ENCODE measurements around the gene TNFRSF19. TPM values are rescaled to one million over a fixed set of nuclear protein-coding genes. Genes with fewer than 3 reads are reported as not detected.

Gene TNFRSF19
- total RNA-seq, 2 donors from 2014 or later, result 5.4 to 6.9 TPM

DNA sequence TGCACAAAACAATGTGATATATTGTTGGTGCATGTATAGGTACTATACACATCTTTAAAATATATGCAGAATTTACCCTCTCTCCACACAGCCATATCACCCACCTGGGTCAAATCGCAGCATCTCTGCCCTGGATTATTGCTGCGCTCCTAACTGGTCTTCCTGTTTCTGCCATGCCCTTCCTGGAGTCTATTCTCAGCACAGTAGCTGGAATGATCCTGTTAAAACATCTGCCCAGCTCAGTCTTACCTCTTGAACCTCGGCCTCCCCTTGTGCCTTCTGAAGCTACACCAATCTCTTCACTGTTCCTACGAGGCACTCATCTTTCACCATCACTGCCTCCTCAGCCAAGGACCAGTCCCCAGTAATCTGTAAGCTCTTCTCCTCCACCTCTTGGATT lies 25.5 kb upstream of the TNFRSF19 start:
- no peak overlapping the region for H3K27ac ChIP-seq
- H3K27me3 ChIP-seq, result peaks cover 0 to 4% of the 10 kb centered on the region in 2 donors
- intact Hi-C loops (cut with DNase I), result no loop called here
- WGBS, 2 donors, result 66 to 73% methylated on average over 4 of the region's 4 CpGs
- no peak overlapping the region for H3K4me3 ChIP-seq
- TF ChIP-seq POLR2A (IDR thresholded peaks at IDR 0.05), result no peak
- TF ChIP-seq, protein P1, sequence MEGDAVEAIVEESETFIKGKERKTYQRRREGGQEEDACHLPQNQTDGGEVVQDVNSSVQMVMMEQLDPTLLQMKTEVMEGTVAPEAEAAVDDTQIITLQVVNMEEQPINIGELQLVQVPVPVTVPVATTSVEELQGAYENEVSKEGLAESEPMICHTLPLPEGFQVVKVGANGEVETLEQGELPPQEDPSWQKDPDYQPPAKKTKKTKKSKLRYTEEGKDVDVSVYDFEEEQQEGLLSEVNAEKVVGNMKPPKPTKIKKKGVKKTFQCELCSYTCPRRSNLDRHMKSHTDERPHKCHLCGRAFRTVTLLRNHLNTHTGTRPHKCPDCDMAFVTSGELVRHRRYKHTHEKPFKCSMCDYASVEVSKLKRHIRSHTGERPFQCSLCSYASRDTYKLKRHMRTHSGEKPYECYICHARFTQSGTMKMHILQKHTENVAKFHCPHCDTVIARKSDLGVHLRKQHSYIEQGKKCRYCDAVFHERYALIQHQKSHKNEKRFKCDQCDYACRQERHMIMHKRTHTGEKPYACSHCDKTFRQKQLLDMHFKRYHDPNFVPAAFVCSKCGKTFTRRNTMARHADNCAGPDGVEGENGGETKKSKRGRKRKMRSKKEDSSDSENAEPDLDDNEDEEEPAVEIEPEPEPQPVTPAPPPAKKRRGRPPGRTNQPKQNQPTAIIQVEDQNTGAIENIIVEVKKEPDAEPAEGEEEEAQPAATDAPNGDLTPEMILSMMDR (IDR thresholded peaks at IDR 0.05), result no peak
- DNase-seq, result no peak
- no peak for ATAC-seq
- H3K9me3 ChIP-seq, result no peaks in the 10 kb centered on the region
- H3K4me1 ChIP-seq, result peaks cover 7% of the 10 kb centered on the region
- no peaks in the 10 kb centered on the region for H3K36me3 ChIP-seq (replicated peaks in 1 of 2; ENCODE audit: insufficient read depth in 1 of 2, low read depth in 2 of 2)

DNA sequence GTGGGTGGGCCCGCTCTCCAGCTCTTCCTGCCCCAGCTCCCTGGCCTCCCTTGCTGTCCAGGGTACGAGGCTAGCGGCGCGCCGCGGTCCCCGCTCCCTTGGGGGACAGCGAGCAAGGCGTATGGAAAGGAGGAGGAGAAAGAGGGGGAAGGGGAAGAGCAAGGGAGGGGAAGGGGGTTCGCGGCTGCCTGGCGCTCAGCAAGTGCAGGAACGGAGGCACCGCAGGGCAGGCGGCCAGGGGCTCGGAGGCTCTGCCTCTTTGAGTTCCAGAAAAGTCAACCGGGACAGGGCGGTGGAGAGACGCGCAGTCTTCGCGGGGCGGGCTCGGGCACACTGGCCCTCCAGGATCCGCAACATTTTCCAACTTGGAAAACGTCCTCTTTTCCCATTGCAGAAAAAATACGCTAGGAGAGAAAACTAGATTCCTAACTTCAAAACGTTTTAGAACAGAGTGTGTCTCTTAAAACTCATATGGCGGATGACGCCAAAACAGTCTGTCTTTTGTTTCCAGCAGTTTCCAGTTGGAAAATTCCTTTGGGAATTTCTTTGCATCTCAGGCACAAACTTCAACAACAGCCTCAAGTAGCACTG lies 23.1 kb upstream of the TNFRSF19 start:
- intact Hi-C loops (cut with DNase I), result no loop called here
- ATAC-seq, result peak; percentile 30
- 4 to 6% methylated on average over 30 to 31 of the region's 31 CpGs for WGBS, 2 donors

DNA sequence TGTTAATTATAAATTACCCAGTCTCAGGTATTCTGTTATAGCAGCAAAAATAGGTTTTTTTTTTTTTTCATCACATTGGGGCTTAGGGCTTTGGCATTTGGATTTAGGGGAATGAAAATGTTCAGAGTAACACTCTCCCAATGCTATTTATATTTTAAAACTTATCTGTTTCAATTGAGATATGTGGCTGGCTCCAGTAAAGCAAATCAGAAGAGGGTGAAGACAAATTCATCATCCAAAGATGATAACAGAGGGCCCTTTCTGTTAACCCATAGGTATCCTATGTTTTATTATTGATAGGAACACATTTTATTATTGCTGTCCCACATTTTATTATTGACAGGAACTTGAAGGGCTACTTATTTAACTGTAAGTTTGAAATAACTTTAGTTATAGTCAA lies 20.5 kb upstream of the TNFRSF19 start:
- ATAC-seq (no peak), DNase-seq (no peak)
- no peaks in the 10 kb centered on the region for H3K36me3 ChIP-seq (replicated peaks in 1 of 2; ENCODE audit: insufficient read depth in 1 of 2, low read depth in 2 of 2)
- H3K9me3 ChIP-seq, result no peaks in the 10 kb centered on the region
- peaks cover 7% of the 10 kb centered on the region for H3K4me1 ChIP-seq
- H3K4me3 ChIP-seq, result no peak overlapping the region
- no peak overlapping the region for H3K27ac ChIP-seq
- intact Hi-C loops (cut with DNase I), result no loop called here
- H3K27me3 ChIP-seq, result peaks cover 0 to 4% of the 10 kb centered on the region in 2 donors
- TF ChIP-seq POLR2A (IDR thresholded peaks at IDR 0.05), result no peak
- TF ChIP-seq, protein P1 (IDR thresholded peaks at IDR 0.05), result no peak

More for the DNA sequence above, 23.1 kb upstream of the TNFRSF19 start:
- no peak overlapping the region for H3K4me3 ChIP-seq
- peak in 3 of 4 donors; percentile 15 to 26 (median 16) for DNase-seq
- H3K4me1 ChIP-seq, result peaks cover 7% of the 10 kb centered on the region
- no peaks in the 10 kb centered on the region for H3K9me3 ChIP-seq
- H3K27me3 ChIP-seq, result peaks cover 0 to 4% of the 10 kb centered on the region in 2 donors
- H3K27ac ChIP-seq, result peak overlapping the region in 1 of 4 donors; percentile 3
- no peaks in the 10 kb centered on the region for H3K36me3 ChIP-seq (replicated peaks in 1 of 2; ENCODE audit: insufficient read depth in 1 of 2, low read depth in 2 of 2)
- no peak for TF ChIP-seq POLR2A (IDR thresholded peaks at IDR 0.05)
- TF ChIP-seq, protein P1 (IDR thresholded peaks at IDR 0.05), result no peak

DNA sequence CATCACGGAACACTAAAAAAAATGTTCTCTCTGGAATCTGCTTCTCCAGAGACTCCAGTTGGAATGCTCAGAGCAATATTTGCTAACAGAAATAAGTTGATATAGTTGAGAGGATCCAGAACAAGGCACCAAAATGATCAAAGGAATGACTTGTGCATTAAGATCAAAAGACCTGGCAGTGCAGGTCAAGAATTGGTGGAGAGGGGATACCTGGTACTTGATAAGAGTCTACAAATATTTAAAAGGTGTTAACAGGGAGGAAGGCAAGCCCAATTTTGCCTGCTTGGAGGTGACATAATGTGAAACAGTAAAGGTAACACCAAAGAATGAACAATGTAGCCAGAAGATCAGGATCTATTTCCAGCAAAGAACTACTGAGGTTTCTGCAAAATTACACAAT lies 20.0 kb upstream of the TNFRSF19 start:
- H3K4me3 ChIP-seq, result no peak overlapping the region
- WGBS, 2 donors, result 81 to 85% methylated on average over 1 of the region's 1 CpG
- H3K27me3 ChIP-seq, result peaks cover 0 to 4% of the 10 kb centered on the region in 2 donors
- DNase-seq (no peak), ATAC-seq (no peak)
- peaks cover 7% of the 10 kb centered on the region for H3K4me1 ChIP-seq
- no peaks in the 10 kb centered on the region for H3K9me3 ChIP-seq
- H3K36me3 ChIP-seq (replicated peaks in 1 of 2; ENCODE audit: insufficient read depth in 1 of 2, low read depth in 2 of 2), result no peaks in the 10 kb centered on the region
- H3K27ac ChIP-seq, result no peak overlapping the region
- intact Hi-C loops (cut with DNase I), result no loop called here
- TF ChIP-seq, protein P1 (IDR thresholded peaks at IDR 0.05), result no peak
- TF ChIP-seq POLR2A (IDR thresholded peaks at IDR 0.05), result no peak

Data from body of pancreas (tissue), 4 donors.